HG03432 (cell line): ENCODE data around the gene TELO2.

Experiments
- ATAC-seq: cut with Tn5 transposase; IDR thresholded peaks from one replicate; pipeline ENCODE4 v1.9.1; 2021; ENCODE audit warnings: mild to moderate bottlenecking, moderate library complexity; ENCODE audit not compliant: unreplicated experiment

TELO2 gene

GRCh38 chr16:1512774-1513173, 19.6 kb downstream of the TELO2 start:
- ATAC-seq, result no peak

GRCh38 chr16:1514507-1514906, 21.3 kb downstream of the TELO2 start:
- ATAC-seq, result no peak

DNA sequence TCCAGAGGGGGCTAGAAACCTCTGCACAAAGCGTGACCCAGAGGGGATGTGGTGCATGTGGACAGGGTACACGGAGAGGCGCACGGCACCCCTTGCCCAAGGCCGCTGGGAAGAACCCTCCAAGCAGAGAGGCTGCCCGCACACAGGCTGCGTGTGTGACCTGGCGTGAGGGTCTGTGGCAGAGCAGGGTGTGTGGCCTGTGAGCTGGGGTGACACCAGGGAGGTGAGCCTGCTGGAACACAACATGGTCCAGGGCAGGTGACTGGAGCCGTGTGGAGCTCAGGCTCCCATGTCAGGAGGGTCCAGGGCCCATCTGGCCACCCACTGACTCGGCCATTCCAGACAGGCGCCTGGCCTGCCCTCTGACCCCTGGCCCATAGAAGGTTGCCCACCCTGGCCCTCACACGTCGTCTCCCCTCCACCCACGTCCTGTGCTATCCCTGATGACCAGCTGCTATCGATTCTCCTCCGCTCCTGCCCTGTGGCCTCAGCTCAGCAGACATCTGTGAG, 25.5 kb downstream of the TELO2 start:
- no peak for ATAC-seq

- no peak for ATAC-seq
Observed at GRCh38 chr16:1519831-1520230, 26.7 kb downstream of the TELO2 start.

- no peak for ATAC-seq
Observed at GRCh38 chr16:1520461-1520860, 27.3 kb downstream of the TELO2 start.

DNA sequence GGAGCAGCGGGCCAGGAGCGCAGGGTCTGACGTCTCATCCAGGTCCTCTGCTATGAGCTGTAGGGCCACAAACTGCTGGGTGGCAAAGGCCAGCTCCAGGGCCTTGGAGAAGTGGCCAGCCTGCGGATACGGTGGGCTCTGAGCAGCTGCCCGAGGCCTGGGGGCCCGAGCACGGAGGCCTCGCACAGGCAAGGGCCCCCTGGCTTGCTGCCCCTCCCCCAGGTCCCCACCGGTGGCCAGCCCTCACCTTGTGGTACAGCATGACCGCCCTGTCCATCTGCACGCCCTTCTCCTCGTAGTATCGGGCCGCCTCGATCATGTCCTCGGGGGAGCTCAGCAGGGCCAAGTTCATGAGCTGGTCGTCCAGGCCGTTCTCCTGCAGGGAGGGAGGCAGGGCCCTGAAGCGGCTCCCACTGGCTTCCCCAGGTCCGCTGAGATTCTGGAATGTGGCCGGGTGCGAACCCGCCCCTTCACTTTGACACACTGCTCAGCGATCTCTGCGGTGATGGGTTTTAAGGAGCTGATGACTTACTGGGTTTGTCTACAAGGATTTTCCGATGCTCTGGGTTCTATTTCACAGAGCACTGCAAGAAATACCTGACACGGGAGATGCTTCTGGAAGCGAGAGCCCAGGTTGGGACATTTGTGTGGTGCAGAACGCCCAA, 30.6 kb downstream of the TELO2 start:
- no peak for ATAC-seq

- ATAC-seq, result no peak
Observed at GRCh38 chr16:1524366-1524765, 31.2 kb downstream of the TELO2 start.

GRCh38 chr16:1525871-1526607, 32.9 kb downstream of the TELO2 start:
- ATAC-seq, result no peak

- no peak for ATAC-seq
Observed at GRCh38 chr16:1526608-1527555, 33.7 kb downstream of the TELO2 start.

- ATAC-seq, result no peak
Observed at GRCh38 chr16:1527836-1528811, 35.0 kb downstream of the TELO2 start.

DNA sequence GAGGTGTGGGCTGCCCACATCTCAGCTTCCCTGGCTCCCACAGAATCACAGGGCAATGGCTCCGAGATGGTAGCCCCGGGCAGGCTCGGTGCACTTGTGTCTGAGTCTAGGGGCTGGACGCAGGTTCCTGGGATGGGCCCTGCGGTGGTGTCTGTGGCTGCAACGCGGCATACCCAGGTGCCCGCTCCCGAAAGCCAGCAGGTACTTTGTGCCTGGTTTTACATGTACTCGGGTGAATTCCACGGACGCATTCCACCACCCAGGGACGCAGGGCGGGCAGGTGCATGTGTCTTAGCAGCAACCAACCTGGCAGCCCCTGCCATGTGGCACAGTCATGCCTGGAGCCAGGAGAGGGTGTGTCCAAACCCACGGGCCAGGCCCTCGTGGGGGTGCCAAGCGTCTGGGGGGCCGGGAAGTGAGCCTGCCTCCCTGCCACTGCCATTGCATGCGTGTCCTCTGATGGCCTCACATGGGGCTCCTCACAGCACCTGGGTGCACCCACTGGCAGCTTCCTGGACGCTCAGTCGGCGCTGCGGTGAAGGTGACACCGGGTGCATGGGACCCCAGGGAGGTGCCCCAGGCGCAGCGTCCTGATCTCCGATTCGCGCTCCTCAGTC, 35.9 kb downstream of the TELO2 start:
- no peak for ATAC-seq

DNA sequence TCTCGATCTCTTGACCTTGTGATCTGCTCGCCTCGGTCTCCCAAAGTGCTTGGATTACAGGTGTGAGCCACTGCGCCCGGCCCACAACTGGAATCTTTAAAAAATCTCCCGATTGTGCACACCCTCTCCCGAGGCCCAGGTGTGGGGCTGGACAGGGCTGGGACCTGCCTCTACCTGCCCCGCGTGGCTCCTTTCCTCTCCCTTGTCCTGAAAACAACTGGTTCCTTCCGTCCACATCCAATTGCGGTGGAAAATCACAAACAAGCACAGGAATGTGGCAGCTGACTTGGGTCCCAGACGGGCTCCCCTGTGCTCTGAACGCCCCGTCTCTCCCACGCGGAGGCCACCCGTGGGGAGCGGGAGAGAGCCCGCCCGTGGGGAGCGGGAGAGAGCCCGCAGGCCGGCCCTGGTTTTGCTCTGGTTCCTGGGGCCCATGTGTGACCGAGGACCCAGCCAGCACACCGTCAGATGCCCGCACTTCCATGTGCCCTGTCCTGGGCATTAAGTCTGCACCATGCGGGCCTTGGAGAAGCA, 37.3 kb downstream of the TELO2 start:
- no peak for ATAC-seq

DNA sequence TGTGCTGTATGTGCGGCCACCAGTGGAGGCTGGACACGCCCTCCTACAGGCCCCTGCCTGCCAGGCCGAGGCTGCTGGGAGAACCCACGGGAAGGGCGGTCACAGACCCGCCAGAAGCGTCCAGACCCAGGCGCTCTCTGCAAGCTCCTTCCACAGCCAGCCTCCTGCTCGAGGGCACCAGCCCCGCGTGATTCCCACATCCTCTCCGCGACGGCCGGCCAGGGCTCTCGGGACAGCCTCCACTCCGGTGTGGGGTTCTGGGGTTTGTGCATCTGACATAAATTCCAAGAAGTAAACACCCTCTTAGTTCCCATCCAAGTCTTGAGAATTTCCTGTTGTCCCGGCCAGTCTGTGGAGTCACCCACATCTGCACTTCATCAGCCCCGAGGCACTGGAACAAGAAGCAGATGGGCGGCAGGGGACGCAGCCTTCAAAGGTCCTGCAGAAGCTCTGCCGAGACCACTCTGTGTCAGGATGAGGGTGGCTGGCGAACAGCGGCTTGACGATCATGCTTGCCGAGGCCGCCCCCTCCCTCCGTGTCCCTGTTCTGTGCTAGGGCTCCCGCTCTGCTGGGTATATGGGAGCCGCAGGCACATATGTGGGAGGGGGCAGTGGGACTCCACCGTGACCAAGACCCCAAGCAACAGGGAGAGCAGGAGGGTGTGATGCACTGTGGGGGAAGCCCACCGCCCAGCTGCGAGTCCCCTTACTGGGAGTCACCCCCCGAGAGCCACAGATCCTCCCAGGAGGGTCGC, 37.9 kb downstream of the TELO2 start:
- ATAC-seq, result no peak

DNA sequence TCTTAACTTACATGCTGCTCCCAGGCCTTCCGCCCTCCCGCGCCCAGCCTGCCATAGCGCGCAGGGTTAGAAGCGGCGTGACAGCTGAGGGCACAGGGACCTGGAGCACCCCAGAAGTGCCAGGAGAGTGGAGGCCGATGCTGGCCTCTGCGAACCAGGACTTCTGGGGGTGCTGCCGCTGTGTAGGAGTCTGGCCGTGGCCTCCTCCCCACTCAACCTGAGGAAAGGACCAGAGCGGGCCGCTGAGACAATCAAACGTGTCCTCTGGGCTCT, 38.4 kb downstream of the TELO2 start:
- ATAC-seq, result no peak

DNA sequence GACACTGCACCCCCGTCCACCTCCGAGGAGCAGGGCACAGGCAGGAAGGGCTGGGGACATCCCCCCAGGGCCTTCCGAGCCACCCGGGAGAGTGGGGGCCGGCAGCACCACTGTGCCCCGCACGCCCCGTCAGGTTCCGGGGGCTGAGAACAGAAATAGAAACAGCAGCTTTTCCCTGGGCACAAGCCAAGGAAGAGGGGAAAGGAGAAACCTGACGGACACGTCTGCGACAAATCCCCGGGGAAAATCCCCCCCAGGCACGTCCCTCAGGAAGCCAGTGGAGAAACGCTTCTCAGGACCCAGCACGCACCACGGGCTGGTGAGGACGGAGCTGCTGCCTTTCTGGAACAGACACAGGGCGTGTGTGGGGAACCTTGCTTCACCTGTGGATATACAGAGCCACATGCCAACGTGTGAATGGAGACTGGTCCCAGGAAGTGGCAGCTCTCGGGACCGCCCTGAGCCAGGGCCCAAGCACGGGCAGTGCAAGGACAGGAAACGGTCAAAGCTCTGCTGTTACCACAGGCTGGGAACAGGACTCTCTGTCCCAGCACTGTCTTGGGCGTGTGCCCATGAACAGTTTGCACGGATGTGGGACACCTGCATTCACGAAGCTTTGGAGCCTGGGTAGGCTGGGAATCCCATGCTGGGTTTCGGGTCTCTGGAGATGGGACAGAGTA, 39.1 kb downstream of the TELO2 start:
- ATAC-seq, result no peak

DNA sequence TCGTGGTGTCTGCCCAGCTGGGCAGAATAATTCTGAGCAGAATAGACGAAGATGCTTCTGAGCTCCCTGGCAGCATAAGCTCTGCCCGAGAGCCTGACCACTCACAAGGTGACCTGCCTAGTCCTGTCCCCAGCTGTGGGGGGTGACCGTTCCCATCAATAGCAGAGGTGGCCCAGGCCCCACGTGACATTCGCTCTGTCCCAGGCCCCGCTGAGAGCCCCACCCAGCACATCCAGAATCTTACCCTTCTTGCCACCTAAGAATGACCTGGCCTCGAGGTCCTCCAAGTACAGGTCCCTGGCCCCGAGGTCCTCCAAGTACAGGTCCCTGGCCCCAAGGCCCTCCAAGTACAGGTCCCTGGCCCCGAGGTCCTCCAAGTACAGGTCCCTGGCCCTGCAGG, 39.6 kb downstream of the TELO2 start:
- ATAC-seq, result no peak

DNA sequence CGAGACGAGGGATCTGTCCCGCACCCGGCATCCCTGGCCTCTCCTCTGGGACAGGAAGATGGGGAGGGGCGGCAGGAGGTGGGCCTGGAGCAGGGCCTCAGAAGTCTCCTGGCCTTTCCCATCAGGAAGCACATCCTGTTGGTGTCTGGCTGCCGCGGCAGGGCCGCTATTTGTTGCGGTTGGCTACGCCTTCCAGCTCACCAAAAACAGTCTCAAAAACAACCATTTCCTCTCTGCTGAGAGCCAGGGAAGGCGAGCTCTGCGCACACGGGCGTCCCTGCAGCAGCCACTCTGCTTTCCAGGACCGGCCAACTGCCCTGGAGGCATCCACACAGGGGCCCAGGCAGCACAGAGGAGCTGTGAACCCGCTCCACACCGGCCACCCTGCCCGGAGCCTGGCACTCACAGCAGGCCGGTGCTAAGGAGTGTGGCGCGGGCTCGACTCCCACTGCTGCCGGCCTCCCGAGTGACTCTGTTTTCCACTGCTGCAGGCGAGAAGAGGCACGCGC, 40.3 kb downstream of the TELO2 start, which contains the start of gene TMEM204:
Gene TMEM204, plus strand, starts transcription at position 224 of the 509 bp plus-strand sequence. CDS start 610 bp downstream, outside the sequence.
- ATAC-seq, result no peak
